Measurements from ENCODE around the gene PBX4.

- TF ChIP-seq CTCF (IDR thresholded peaks at IDR 0.05) (no peak), POLR2AphosphoS5 (IDR thresholded peaks at IDR 0.05; ENCODE audit: low read depth, low read length) (no peak)
Observed at GRCh38 chr19:19656451-19657396, 38.2 kb upstream of the PBX4 start.

Measured in Panc1 (cell line).